GM18868 (cell line): ENCODE results near the gene OR4F17.
"Not testable (repeated sequence)": the region's sequence is repeated elsewhere in the genome, so short reads cannot be mapped to it uniquely, and the experiment has no call there.

Experiments used
- ATAC-seq: cut with Tn5 transposase; IDR thresholded peaks from one replicate; pipeline ENCODE4 v1.9.1; 2021; ENCODE audit warnings: mild to moderate bottlenecking, moderate library complexity; ENCODE audit not compliant: unreplicated experiment

OR4F17 gene, protein sequence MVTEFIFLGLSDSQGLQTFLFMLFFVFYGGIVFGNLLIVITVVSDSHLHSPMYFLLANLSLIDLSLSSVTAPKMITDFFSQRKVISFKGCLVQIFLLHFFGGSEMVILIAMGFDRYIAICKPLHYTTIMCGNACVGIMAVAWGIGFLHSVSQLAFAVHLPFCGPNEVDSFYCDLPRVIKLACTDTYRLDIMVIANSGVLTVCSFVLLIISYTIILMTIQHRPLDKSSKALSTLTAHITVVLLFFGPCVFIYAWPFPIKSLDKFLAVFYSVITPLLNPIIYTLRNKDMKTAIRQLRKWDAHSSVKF

GRCh38 chr19:106804-107203, at the start of gene OR4F17:
Gene OR4F17, plus strand, starts transcription at chr19:107104. Its CDS starts 3,575 bp downstream, at chr19:110679.
- ATAC-seq: not testable (repeated sequence)

- not testable (repeated sequence) for ATAC-seq
Measured at GRCh38 chr19:70793-71192, 36.1 kb upstream of the OR4F17 start.

GRCh38 chr19:82864-83263, 24.0 kb upstream of the OR4F17 start:
- ATAC-seq: not testable (repeated sequence)

DNA sequence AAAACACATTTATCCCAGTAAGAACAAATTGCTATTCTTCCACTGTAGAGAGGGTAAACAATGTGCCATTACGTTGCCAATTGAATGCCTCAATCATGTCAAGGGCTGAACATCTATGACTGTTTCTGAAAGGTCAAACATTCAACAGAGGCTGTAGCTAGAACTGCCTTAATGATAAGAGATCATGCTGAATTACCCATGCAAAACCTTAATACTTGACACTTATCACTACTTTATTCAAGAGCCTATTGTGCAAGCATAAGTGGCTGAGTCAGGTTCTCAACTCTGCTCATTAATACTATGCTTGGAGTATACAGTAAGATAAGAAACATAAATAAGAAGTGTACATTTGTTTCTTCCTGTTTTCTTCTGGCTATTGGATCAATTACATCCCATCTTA, 23.3 kb upstream of the OR4F17 start:
- not testable (repeated sequence) for ATAC-seq

DNA sequence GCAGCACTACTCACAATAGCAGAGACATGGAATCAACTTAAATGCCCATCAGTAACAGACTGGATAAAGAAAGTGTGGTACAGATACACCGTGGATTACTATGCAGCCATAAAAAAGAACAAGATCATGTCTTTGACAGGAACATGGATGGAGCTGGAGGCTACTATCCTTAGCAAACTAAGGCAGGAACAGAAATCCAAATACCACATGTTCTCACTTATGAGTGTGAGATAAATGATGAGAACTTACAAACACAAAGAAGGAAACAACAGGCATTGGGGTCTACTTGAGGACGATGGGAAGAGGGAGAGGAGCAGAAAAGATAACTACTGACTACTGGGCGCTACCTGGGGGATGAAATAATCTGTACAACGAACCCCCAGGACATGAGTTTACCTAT, 16.2 kb upstream of the OR4F17 start:
- ATAC-seq: not testable (repeated sequence)

GRCh38 chr19:94794-95193, 12.1 kb upstream of the OR4F17 start:
- not testable (repeated sequence) for ATAC-seq

- not testable (repeated sequence) for ATAC-seq
Measured at GRCh38 chr19:97647-98046, 9.3 kb upstream of the OR4F17 start.

- not testable (repeated sequence) for ATAC-seq
Measured at GRCh38 chr19:120443-121140, 13.7 kb downstream of the OR4F17 start.
